Right cardiac atrium (tissue), 5 donors: ENCODE data around the gene IQGAP3. TPM values are rescaled to one million over a fixed set of nuclear protein-coding genes. Genes with fewer than 3 reads are reported as not detected.
A peak's percentile ranks its signal among the peaks of the same experiment; 100 is the strongest.

Source experiments
- ATAC-seq, 2 donors: fragments of 200-7000 bp; cut with Tn5 transposase; one replicate each; pipeline versions ENCODE4 v1.8.0 to v1.9.1; 2020; ENCODE audit warnings: moderate library complexity in 2 of 2, mild to moderate bottlenecking in 1 of 2
- DNase-seq, 3 donors: peaks; one replicate each; pipeline ENCODE4 v3.0.0-alpha.2; 2020
- H3K27ac ChIP-seq: one replicate; pipeline ENCODE4 v1.5.1; 2013; ENCODE audit warnings: mild to moderate bottlenecking, low read length, control low read depth, moderate library complexity
- H3K27me3 ChIP-seq: one replicate; pipeline ENCODE4 v1.6.1; 2013; ENCODE audit not compliant: control insufficient read depth, insufficient read depth
- H3K4me1 ChIP-seq: one replicate; pipeline ENCODE4 v1.6.1; 2013; ENCODE audit warnings: low read length; ENCODE audit not compliant: control insufficient read depth, insufficient read depth
- H3K4me3 ChIP-seq: one replicate; pipeline ENCODE4 v1.5.1; 2013; ENCODE audit warnings: low read length, control low read depth
- H3K9me3 ChIP-seq: one replicate; pipeline ENCODE4 v1.6.1; 2013; ENCODE audit warnings: low read length; ENCODE audit not compliant: control insufficient read depth
- WGBS: extraction: QIAGEN DNeasy Blood & Tissue Kit; methylation state at CpG from one replicate; pipeline ENCODE4 v1.1.7; 2013; 5-methylcytosine and 5-hydroxymethylcytosine counted together
- intact Hi-C, 4 donors: fragments of 100-400 bp; cut with DNase I; formaldehyde crosslinking; loops; one replicate each; pipeline versions ENCODE4 v1.11.0 to v1.14.0; 2022 to 2023
- polyA plus RNA-seq: library from polyadenylated mRNA; stranded (reverse); fragments of 200-250 nt; gene quantifications from one replicate; pipeline ENCODE4 v1.2.3, GENCODE V29; 2013
- total RNA-seq, 4 donors: library from RNA; stranded (reverse); fragmentation: NEBNext Ultra II Directional; extraction: Animal tissue kit (Norgen Biotek cat#: 25700); gene quantifications; one replicate each; pipeline ENCODE4 v1.2.1, GENCODE V29; 2021
- donor health status: healthy with polysubstance abuse.
- donor health status: DM: no; HTN: yes; CAD: no.
- donor health status: DM: no; HTN: no; CAD: no.
- donor health status: DM: no; HTN: yes; CAD: no; lungs with severe emphysema.
- donor health status: DM: yes; HTN: yes; CAD: no.

IQGAP3 gene
- total and polyA plus RNA-seq, 5 donors, result 0.06 to 0.86 (median 0.42) TPM

GRCh38 chr1:156493742-156494141, 78.6 kb downstream of the IQGAP3 start:
- DNase-seq (peak in 2 of 3 donors; percentile 28 to 46), ATAC-seq (no peak)
- no peaks in the 10 kb centered on the region for H3K9me3 ChIP-seq
- intact Hi-C loops, result no loop called here
- H3K4me3 ChIP-seq, result no peak overlapping the region
- no peaks in the 10 kb centered on the region for H3K27me3 ChIP-seq
- H3K27ac ChIP-seq, result peak overlapping the region; percentile 96
- peaks cover 80% of the 10 kb centered on the region for H3K4me1 ChIP-seq

DNA sequence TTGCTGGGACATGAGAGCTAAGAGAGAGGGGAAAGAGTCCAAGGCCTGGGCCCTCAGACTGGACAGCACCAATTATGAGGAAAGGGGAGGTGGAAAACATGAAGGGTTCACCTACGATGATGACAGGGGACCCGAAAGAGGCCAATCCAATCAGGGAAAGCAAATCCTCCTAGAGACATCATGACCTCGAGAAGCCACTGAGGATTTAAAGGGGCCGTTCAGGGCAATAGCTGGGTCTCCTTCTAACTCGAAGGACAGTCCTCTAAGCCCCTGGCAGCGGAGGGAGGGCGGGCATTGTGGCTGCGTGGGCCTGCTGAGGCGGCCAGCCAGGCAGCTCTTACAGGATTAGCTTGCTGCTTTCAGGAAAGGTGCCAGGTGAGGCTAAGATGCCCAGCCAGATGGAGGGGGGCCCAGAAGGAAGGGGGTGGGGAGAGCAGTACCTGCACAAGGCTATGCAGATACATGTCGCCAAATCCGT, 79.2 kb downstream of the IQGAP3 start:
- WGBS, result 26% methylated on average over 11 of the region's 11 CpGs
- Histone ChIP-seq H3K27me3 (no peaks in the 10 kb centered on the region), H3K9me3 (no peaks in the 10 kb centered on the region), H3K4me1 (peaks cover 84% of the 10 kb centered on the region), H3K4me3 (no peak overlapping the region), H3K27ac (peak overlapping the region; percentile 96)
- intact Hi-C loops, result no loop called here
- peak in 2 of 3 donors; percentile 73 to 75 for DNase-seq
- ATAC-seq, result no peak

GRCh38 chr1:156492591-156493080, 79.7 kb downstream of the IQGAP3 start:
- Histone ChIP-seq H3K4me3 (no peak overlapping the region), H3K9me3 (no peaks in the 10 kb centered on the region), H3K27ac (peak overlapping the region; percentile 96), H3K27me3 (no peaks in the 10 kb centered on the region), H3K4me1 (peaks cover 85% of the 10 kb centered on the region)
- no peak for ATAC-seq
- DNase-seq, result peak; percentile 50 to 82 (median 77)
- 18% methylated on average over 7 of the region's 7 CpGs for WGBS
- intact Hi-C loops, result no loop called here

- Histone ChIP-seq H3K4me3 (no peak overlapping the region), H3K9me3 (no peaks in the 10 kb centered on the region), H3K27me3 (no peaks in the 10 kb centered on the region), H3K27ac (peak overlapping the region; percentile 96), H3K4me1 (peaks cover 83% of the 10 kb centered on the region)
- DNase-seq (peak in 2 of 3 donors; percentile 14 to 60), ATAC-seq (no peak)
- intact Hi-C loops, result no loop called here
- 48% methylated on average over 6 of the region's 6 CpGs for WGBS
Measured at GRCh38 chr1:156492013-156492590, 80.3 kb downstream of the IQGAP3 start.

GRCh38 chr1:156491151-156491949, 81.0 kb downstream of the IQGAP3 start:
- Histone ChIP-seq H3K27ac (peak overlapping the region; percentile 96), H3K27me3 (no peaks in the 10 kb centered on the region), H3K9me3 (no peaks in the 10 kb centered on the region), H3K4me3 (no peak overlapping the region), H3K4me1 (peaks cover 78% of the 10 kb centered on the region)
- 60% methylated on average over 6 of the region's 6 CpGs for WGBS
- DNase-seq (peak in 2 of 3 donors; percentile 23 to 27), ATAC-seq (no peak)
- intact Hi-C loops, result no loop called here

GRCh38 chr1:156490401-156491032, 81.8 kb downstream of the IQGAP3 start:
- H3K27me3 ChIP-seq, result no peaks in the 10 kb centered on the region
- DNase-seq (peak; percentile 57 to 81 (median 79)), ATAC-seq (peak; percentile 66)
- H3K27ac ChIP-seq, result peak overlapping the region; percentile 96
- intact Hi-C loops, result no loop called here
- peak overlapping the region; percentile 13 for H3K4me3 ChIP-seq
- WGBS, result 6% methylated on average over 10 of the region's 10 CpGs
- H3K9me3 ChIP-seq, result no peaks in the 10 kb centered on the region
- H3K4me1 ChIP-seq, result peaks cover 72% of the 10 kb centered on the region

DNA sequence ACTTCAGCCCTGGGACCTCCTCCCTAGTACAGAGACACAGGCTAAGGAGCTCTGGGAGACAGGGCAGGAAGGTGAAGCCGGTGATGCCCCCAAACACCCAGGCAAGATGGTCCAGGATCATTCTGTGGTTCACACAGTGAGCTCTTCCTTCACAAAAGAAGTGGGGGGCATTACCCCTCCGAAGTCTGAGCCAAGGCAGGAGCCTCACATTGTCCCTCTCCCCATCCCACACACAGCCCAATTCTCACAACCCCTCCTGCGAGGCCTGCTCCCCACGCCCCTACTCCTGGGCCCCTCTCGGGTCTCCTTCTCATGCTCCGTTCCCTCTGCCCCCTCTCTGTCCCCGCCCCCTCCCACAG, 82.5 kb downstream of the IQGAP3 start:
- 19% methylated on average over 7 of the region's 7 CpGs for WGBS
- Histone ChIP-seq H3K27me3 (no peaks in the 10 kb centered on the region), H3K27ac (peak overlapping the region; percentile 96), H3K4me1 (peaks cover 70% of the 10 kb centered on the region), H3K9me3 (no peaks in the 10 kb centered on the region), H3K4me3 (peak overlapping the region; percentile 13)
- intact Hi-C loops, result loop anchor here in 1 of 4 donors (10.0 kb wide), 1 partner anchor 105 kb away; the partner anchor contains the start of gene NAXE
- DNase-seq (no peak), ATAC-seq (no peak)

DNA sequence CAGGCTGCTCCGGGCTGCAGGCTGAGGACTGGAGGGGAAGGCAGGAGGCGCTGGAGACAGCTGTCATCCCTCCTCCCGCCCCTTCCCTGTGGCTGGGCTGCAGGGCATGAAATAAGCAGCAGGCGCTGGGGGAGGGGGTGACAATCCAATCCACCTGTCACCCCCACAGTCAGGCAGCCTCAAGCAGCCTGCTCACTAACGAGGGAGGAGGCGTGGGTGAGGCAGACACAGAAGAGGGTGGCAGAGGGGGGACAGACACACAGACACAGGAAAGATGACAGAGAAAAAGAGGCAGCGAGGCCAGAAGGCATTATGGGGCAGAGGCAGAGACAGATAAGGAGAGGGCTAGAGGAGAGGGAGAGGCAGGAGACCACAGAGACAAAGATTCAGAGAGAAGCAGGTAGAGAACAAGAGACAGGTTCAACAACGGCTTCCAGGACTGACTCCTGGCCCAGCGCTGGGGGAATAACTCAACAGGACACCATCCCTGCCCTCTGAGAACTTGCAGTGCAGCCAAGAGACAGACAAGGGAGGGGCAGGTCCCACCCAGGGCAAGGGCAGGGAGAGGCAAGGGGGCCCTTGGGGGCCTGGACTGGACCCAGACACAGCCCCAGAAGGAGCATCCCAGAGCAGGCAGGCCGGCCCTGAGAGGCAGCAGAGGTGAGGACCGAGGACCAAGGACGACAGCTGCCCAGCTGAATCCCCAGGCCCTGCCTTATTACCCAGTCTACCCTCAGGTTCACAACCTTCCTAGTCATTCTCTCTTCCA, 83.0 kb downstream of the IQGAP3 start:
- DNase-seq (peak; percentile 54 to 88 (median 85)), ATAC-seq (peak; percentile 59 to 65)
- H3K4me3 ChIP-seq, result peak overlapping the region; percentile 13
- H3K27ac ChIP-seq, result peak overlapping the region; percentile 96
- H3K4me1 ChIP-seq, result peaks cover 69% of the 10 kb centered on the region
- WGBS, result 18% methylated on average over 12 of the region's 12 CpGs
- H3K9me3 ChIP-seq, result no peaks in the 10 kb centered on the region
- no peaks in the 10 kb centered on the region for H3K27me3 ChIP-seq
- intact Hi-C loops, result loop anchor here in 1 of 4 donors (10.0 kb wide), 1 partner anchor 105 kb away; the partner anchor contains the start of gene NAXE

GRCh38 chr1:156488566-156489165, 83.7 kb downstream of the IQGAP3 start:
- Histone ChIP-seq H3K4me1 (peaks cover 63% of the 10 kb centered on the region), H3K27ac (peak overlapping the region; percentile 96)

DNA sequence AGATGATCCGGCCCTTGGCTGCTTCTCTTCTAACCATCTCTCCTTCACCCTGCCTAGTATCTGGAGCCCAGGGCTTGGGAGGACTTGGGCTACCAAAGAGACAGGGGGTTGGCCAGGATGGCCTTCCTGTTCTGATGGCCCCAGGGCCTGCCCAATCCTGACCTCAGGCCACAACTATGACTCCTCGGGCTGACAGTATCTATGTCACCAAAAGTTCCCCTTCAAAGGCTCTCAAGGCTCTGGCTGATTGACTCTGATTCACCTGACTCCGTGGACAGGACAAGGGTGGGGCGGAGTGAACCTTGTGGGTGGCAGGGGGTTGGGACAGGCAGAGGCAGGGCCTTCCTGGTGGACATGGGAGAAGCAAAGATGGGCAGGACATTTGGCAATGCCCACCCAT, 84.5 kb downstream of the IQGAP3 start:
- Histone ChIP-seq H3K27ac (peak overlapping the region; percentile 39), H3K4me3 (no peak overlapping the region), H3K27me3 (no peaks in the 10 kb centered on the region), H3K9me3 (no peaks in the 10 kb centered on the region), H3K4me1 (peaks cover 58% of the 10 kb centered on the region)
- 58% methylated on average over 4 of the region's 4 CpGs for WGBS
- peak in 2 of 3 donors; percentile 21 to 25 for DNase-seq
- ATAC-seq, result no peak
- intact Hi-C loops, result loop anchor here in 1 of 4 donors (10.0 kb wide), 1 partner anchor 107 kb away; the partner anchor contains the start of gene NAXE

More at GRCh38 chr1:156488566-156489165, 83.7 kb downstream of the IQGAP3 start:
- no peak overlapping the region for H3K4me3 ChIP-seq
- WGBS, result 46% methylated on average over 5 of the region's 5 CpGs
- H3K27me3 ChIP-seq, result no peaks in the 10 kb centered on the region
- intact Hi-C loops, result loop anchor here in 1 of 4 donors (10.0 kb wide), 1 partner anchor 106 kb away; the partner anchor contains the start of gene NAXE
- DNase-seq (peak in 1 of 3 donors; percentile 43), ATAC-seq (no peak)
- no peaks in the 10 kb centered on the region for H3K9me3 ChIP-seq
